HG03280 (cell line): Measurements from ENCODE around the gene AFF3.

Source experiments
- ATAC-seq: cut with Tn5 transposase; IDR thresholded peaks from one replicate; pipeline ENCODE4 v1.9.1; 2021; ENCODE audit warnings: mild to moderate bottlenecking, moderate library complexity; ENCODE audit not compliant: unreplicated experiment

Gene AFF3

GRCh38 chr2:99656994-99657393, 485.4 kb downstream of the AFF3 start:
- ATAC-seq = no peak

- ATAC-seq = no peak
Observed at GRCh38 chr2:99653433-99653832, 489.0 kb downstream of the AFF3 start.

- ATAC-seq = no peak
Observed at GRCh38 chr2:99652862-99653261, 489.5 kb downstream of the AFF3 start.

- no peak for ATAC-seq
Observed at GRCh38 chr2:99651930-99652670, 490.3 kb downstream of the AFF3 start.

- ATAC-seq = no peak
Observed at GRCh38 chr2:99648906-99649789, 493.2 kb downstream of the AFF3 start.

GRCh38 chr2:99648178-99648844, 494.1 kb downstream of the AFF3 start:
- no peak for ATAC-seq

- no peak for ATAC-seq
Observed at GRCh38 chr2:99645960-99646359, 496.4 kb downstream of the AFF3 start.

GRCh38 chr2:99644419-99644787, 498.0 kb downstream of the AFF3 start:
- ATAC-seq = no peak

- no peak for ATAC-seq
Observed at GRCh38 chr2:99643787-99644418, 498.5 kb downstream of the AFF3 start.

GRCh38 chr2:99641999-99642398, 500.4 kb downstream of the AFF3 start:
- ATAC-seq = no peak

GRCh38 chr2:99640635-99641151, 501.7 kb downstream of the AFF3 start:
- ATAC-seq = no peak

GRCh38 chr2:99638791-99639190, 503.6 kb downstream of the AFF3 start:
- ATAC-seq = no peak

- no peak for ATAC-seq
Observed at GRCh38 chr2:99637159-99637697, 505.2 kb downstream of the AFF3 start.

- ATAC-seq = no peak
Observed at GRCh38 chr2:99636144-99637034, 506.0 kb downstream of the AFF3 start.

GRCh38 chr2:99635710-99636109, 506.7 kb downstream of the AFF3 start:
- ATAC-seq = no peak

- no peak for ATAC-seq
Observed at GRCh38 chr2:99634234-99634633, 508.2 kb downstream of the AFF3 start.

- no peak for ATAC-seq
Observed at GRCh38 chr2:99631700-99632099, 510.7 kb downstream of the AFF3 start.

GRCh38 chr2:99629320-99629719, 513.1 kb downstream of the AFF3 start:
- no peak for ATAC-seq

- ATAC-seq = no peak
Observed at GRCh38 chr2:99626158-99626557, 516.2 kb downstream of the AFF3 start.

- ATAC-seq = no peak
Observed at GRCh38 chr2:99624677-99625076, 517.7 kb downstream of the AFF3 start.
